ENCODE measurements around the gene GRAMD1A.

GRAMD1A gene

GRCh38 chr19:35075202-35076025 lies 75.3 kb downstream of the GRAMD1A start:
- no peak for DNase-seq (ENCODE audit: low read depth)

- no peak for DNase-seq (ENCODE audit: low read depth)
Measured at GRCh38 chr19:35076026-35076370, 75.9 kb downstream of the GRAMD1A start.

Data from fibroblast of the conjunctiva (primary cell).